SK-N-SH (cell line): Measurements from ENCODE around the gene SERPINI1. TPM values are rescaled to one million over a fixed set of nuclear protein-coding genes. Genes with fewer than 3 reads are reported as not detected.

Source experiments
- CTCF ChIA-PET: fragments of 300-600, 350-600 bp; formaldehyde crosslinking; extraction: SDS; loops from one replicate; lab custom pipeline; 2021; lab: Yijun Ruan, JAX
- POLR2A ChIA-PET: fragments of 350-600 bp; sonication (Branson Sonifier 250); formaldehyde crosslinking; extraction: SDS; loops from one replicate; lab custom pipeline; 2020; ENCODE audit warnings: antibody characterized with exemption, inconsistent platforms; lab: Yijun Ruan, JAX
- DNase-seq: peaks from one replicate; pipeline ENCODE4 v3.0.0; 2012
- H2AFZ ChIP-seq: fragments of 200-600 bp; sonication (generic); 2 replicates; pipeline ENCODE4 v1.8.1; 2016; ENCODE audit warnings: antibody characterized with exemption, mild to moderate bottlenecking, low read depth
- H3F3A ChIP-seq: fragments of 200-600 bp; sonication (generic); replicated peaks from 2 replicates; pipeline ENCODE3; 2016; ENCODE audit warnings: antibody characterized with exemption, mild to moderate bottlenecking; ENCODE audit not compliant: insufficient read depth
- H3K27ac ChIP-seq, 2 experiments: fragments of 200-500 bp in 1 of 2; fragments of 200-600 bp in 1 of 2; sonication (Bioruptor generic) in 1 of 2; sonication (generic), shearing (Covaris generic) in 1 of 2; 2 replicates each; pipeline versions ENCODE4 v1.5.1 to v1.6.1; 2014 to 2016; ENCODE audit warnings: low read depth in 2 of 2, inconsistent platforms in 1 of 2, low read length in 1 of 2, mild to moderate bottlenecking in 1 of 2, mixed read lengths in 1 of 2
- H3K27me3 ChIP-seq: fragments of 200-600 bp; sonication (generic), shearing (Covaris generic); 2 replicates; pipeline ENCODE4 v1.6.1; 2016; ENCODE audit warnings: mixed run types; ENCODE audit not compliant: insufficient read depth
- H3K36me3 ChIP-seq, 2 experiments: fragments of 200-500 bp in 1 of 2; fragments of 200-600 bp in 1 of 2; sonication (Bioruptor generic) in 1 of 2; sonication (generic) in 1 of 2; replicated peaks in 1 of 2; 2 replicates each; pipeline versions ENCODE3 to v1.5.1; 2014 to 2016; ENCODE audit warnings: low read length in 1 of 2, mild to moderate bottlenecking in 1 of 2; ENCODE audit not compliant: insufficient read depth in 2 of 2, control insufficient read depth in 1 of 2
- H3K4me1 ChIP-seq, 2 experiments: fragments of 200-500 bp in 1 of 2; fragments of 200-600 bp in 1 of 2; sonication (Bioruptor generic) in 1 of 2; sonication (generic), shearing (Covaris generic) in 1 of 2; 2 replicates each; pipeline versions ENCODE4 v1.5.1 to v1.6.1; 2014 to 2016; ENCODE audit warnings: low read depth in 1 of 2, low read length in 1 of 2, mixed run types in 1 of 2; ENCODE audit not compliant: insufficient read depth in 2 of 2, control insufficient read depth in 1 of 2
- H3K4me2 ChIP-seq: fragments of 200-600 bp; sonication (generic), shearing (Covaris generic); 2 replicates; pipeline ENCODE4 v1.6.1; 2017; ENCODE audit warnings: mixed run types
- H3K4me3 ChIP-seq, 2 experiments: fragments of 200-500 bp in 1 of 2; fragments of 200-600 bp in 1 of 2; sonication (Bioruptor generic) in 1 of 2; sonication (generic), shearing (Covaris generic) in 1 of 2; 2 replicates each; pipeline versions ENCODE4 v1.5.1 to v1.8.1; 2014 to 2016; ENCODE audit warnings: low read depth in 2 of 2, inconsistent platforms in 1 of 2, low read length in 1 of 2, mild to moderate bottlenecking in 1 of 2, mixed read lengths in 1 of 2, moderate library complexity in 1 of 2
- H3K79me2 ChIP-seq: fragments of 200-600 bp; sonication (generic); 2 replicates; pipeline ENCODE4 v1.8.1; 2017; ENCODE audit warnings: mild to moderate bottlenecking; ENCODE audit not compliant: insufficient read depth
- H3K9ac ChIP-seq: fragments of 200-600 bp; sonication (generic); 2 replicates; pipeline ENCODE4 v1.6.1; 2017; ENCODE audit warnings: mixed run types
- H3K9me2 ChIP-seq: fragments of 200-600 bp; sonication (generic); 2 replicates; pipeline ENCODE4 v1.6.1; 2017; ENCODE audit warnings: mixed run types
- H3K9me3 ChIP-seq: fragments of 200-600 bp; sonication (generic); 2 replicates; pipeline ENCODE4 v1.6.1; 2017; ENCODE audit warnings: mixed run types, mild to moderate bottlenecking, moderate library complexity
- H4K20me1 ChIP-seq: fragments of 200-600 bp; sonication (generic); 2 replicates; pipeline ENCODE4 v1.6.1; 2017; ENCODE audit warnings: mild to moderate bottlenecking, mixed run types; ENCODE audit not compliant: insufficient read depth
- ELF1 ChIP-seq: IDR thresholded peaks from 2 replicates; pipeline ENCODE4 v1.4.0; 2012
- EP300 ChIP-seq, 2 experiments: IDR thresholded peaks; 2 replicates each; pipeline versions ENCODE4 v1.4.0 to v1.6.1; 2012; ENCODE audit warnings: borderline replicate concordance in 1 of 2, low read depth in 1 of 2, low read length in 1 of 2
- EZH2phosphoT487 ChIP-seq: fragments of 200-600 bp; sonication (generic); IDR thresholded peaks from 2 replicates; pipeline ENCODE4 v1.6.1; 2017; ENCODE audit warnings: low read depth, mixed run types, mild to moderate bottlenecking, antibody characterized with exemption, moderate library complexity, borderline replicate concordance
- FOSL2 ChIP-seq: IDR thresholded peaks from 2 replicates; pipeline ENCODE4 v1.4.0; 2012; ENCODE audit warnings: low read depth, mild to moderate bottlenecking, moderate library complexity, borderline replicate concordance
- FOXJ3 ChIP-seq: sonication (generic); formaldehyde crosslinking; IDR thresholded peaks from 2 replicates; pipeline ENCODE4 v1.5.1; 2020; ENCODE audit warnings: mild to moderate bottlenecking, missing genetic modification reagents
- GABPA ChIP-seq: IDR thresholded peaks from 2 replicates; pipeline ENCODE4 v1.4.0; 2012; ENCODE audit warnings: low read depth, mild to moderate bottlenecking
- GATA2 ChIP-seq: sonication (generic); formaldehyde crosslinking; IDR thresholded peaks from 2 replicates; pipeline ENCODE4 v1.5.0; 2020; ENCODE audit warnings: mild to moderate bottlenecking, missing genetic modification reagents
- JUND ChIP-seq: IDR thresholded peaks from 2 replicates; pipeline ENCODE4 v1.4.0; 2012
- MXI1 ChIP-seq: IDR thresholded peaks from 2 replicates; pipeline ENCODE4 v1.6.1; 2012; ENCODE audit warnings: mild to moderate bottlenecking, low read depth, low read length, improper control_type of control experiment
- NRF1 ChIP-seq: IDR thresholded peaks from 2 replicates; pipeline ENCODE4 v1.6.1; 2012; ENCODE audit warnings: low read depth, mild to moderate bottlenecking, low read length
- RAD21 ChIP-seq: IDR thresholded peaks from 2 replicates; pipeline ENCODE4 v1.6.1; 2012; ENCODE audit warnings: mild to moderate bottlenecking, low read length
- RXRA ChIP-seq: IDR thresholded peaks from 2 replicates; pipeline ENCODE4 v1.4.0; 2012; ENCODE audit warnings: low read depth, mild to moderate bottlenecking, borderline replicate concordance
- SMC3 ChIP-seq: IDR thresholded peaks from 2 replicates; pipeline ENCODE4 v1.6.1; 2012; ENCODE audit warnings: low read depth, low read length, improper control_type of control experiment
- TAF1 ChIP-seq: IDR thresholded peaks from 2 replicates; pipeline ENCODE4 v1.6.1; 2012; ENCODE audit warnings: low read depth, mild to moderate bottlenecking, low read length, moderate library complexity, borderline replicate concordance
- TCF12 ChIP-seq: IDR thresholded peaks from 2 replicates; pipeline ENCODE4 v1.4.0; 2012
- TEAD4 ChIP-seq: IDR thresholded peaks from 2 replicates; pipeline ENCODE4 v1.4.0; 2012; ENCODE audit warnings: mild to moderate bottlenecking, borderline replicate concordance; ENCODE audit not compliant: insufficient read depth
- USF1 ChIP-seq: IDR thresholded peaks from 2 replicates; pipeline ENCODE4 v1.4.0; 2012; ENCODE audit warnings: low read depth, borderline replicate concordance
- USF2 ChIP-seq: fragments of 150-350 bp; IDR thresholded peaks from 2 replicates; pipeline ENCODE4 v1.6.1; 2017; ENCODE audit warnings: antibody characterized with exemption, low read length, low read depth, borderline replicate concordance
- WGBS: methylation state at CpG from one replicate; pipeline ENCODE4 v1.1.6; 2017; ENCODE audit warnings: low lambda C conversion rate; 5-methylcytosine and 5-hydroxymethylcytosine counted together
- polyA plus RNA-seq, 3 experiments: library from polyadenylated mRNA; depleted of rRNA; stranded (reverse); fragments of >200 nt; gene quantifications; 2 replicates each; pipeline ENCODE4 v1.2.3, GENCODE V29; 2012
- TF ChIP-seq, protein P1 (sequence below): IDR thresholded peaks from 2 replicates; pipeline ENCODE4 v1.6.1; 2012; ENCODE audit warnings: mild to moderate bottlenecking, low read depth, low read length, moderate library complexity
- TF ChIP-seq, protein P2 (sequence below): IDR thresholded peaks from 2 replicates; pipeline ENCODE4 v1.4.0; 2012; ENCODE audit warnings: low read depth

Gene SERPINI1
- polyA plus RNA-seq, 1 of the 3 experiments (the other 2 are of a cell fraction): 1.9 TPM

DNA sequence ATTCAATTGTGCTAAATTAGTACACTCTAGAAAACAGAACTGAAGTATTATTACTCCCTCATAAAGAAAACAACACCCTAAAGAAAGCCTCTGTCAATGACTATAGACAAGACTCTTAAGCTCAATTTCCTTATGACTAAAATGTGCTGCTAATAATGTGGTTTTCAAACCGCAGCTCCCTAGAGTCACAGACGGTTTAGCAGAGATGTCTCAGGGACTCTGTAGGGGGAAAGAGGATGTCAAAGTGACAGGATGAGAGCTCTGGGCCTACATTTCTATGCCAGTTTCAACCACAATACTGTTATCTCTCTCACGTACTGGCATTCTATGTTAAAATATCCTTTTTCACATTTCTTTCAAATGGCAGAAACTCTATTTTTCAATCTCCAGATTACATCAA is 44.2 kb upstream of the SERPINI1 start:
- H3K9me2 ChIP-seq: no peaks in the 10 kb centered on the region
- WGBS: 76% methylated on average over 3 of the region's 3 CpGs
- H3K4me2 ChIP-seq: no peak overlapping the region
- no peaks in the 10 kb centered on the region for H3K79me2 ChIP-seq
- no peak for DNase-seq
- H2AFZ ChIP-seq: no peak overlapping the region
- no peak overlapping the region for H3K9ac ChIP-seq
- peaks cover 49 to 61% of the 10 kb centered on the region in 2 experiments for H3K36me3 ChIP-seq
- H3K9me3 ChIP-seq: no peaks in the 10 kb centered on the region
- TF ChIP-seq TEAD4 (no peak), ELF1 (no peak), NRF1 (no peak), SMC3 (no peak), EP300 (IDR thresholded peaks at IDR 0.05; ENCODE audit: borderline replicate concordance in 1 of 2, low read depth in 1 of 2, low read length in 1 of 2) (no peak), RXRA (no peak)
- H3K4me3 ChIP-seq: no peak overlapping the region
- H4K20me1 ChIP-seq: no peaks in the 10 kb centered on the region
- CTCF ChIA-PET: interaction anchor here (1.0 kb wide), 1 partner anchor 311 kb away, joined by 3 read pairs; no protein-coding TSS in a partner anchor
- H3K4me1 ChIP-seq: no peaks in the 10 kb centered on the region
- H3K27ac ChIP-seq: no peak overlapping the region
- POLR2A ChIA-PET: no interaction called here
- H3F3A ChIP-seq: peaks cover 4% of the 10 kb centered on the region
- no peaks in the 10 kb centered on the region for H3K27me3 ChIP-seq

GRCh38 chr3:167694121-167694520 is 41.4 kb upstream of the SERPINI1 start:
- Histone ChIP-seq H3K9ac (no peak overlapping the region), H3K27ac (no peak overlapping the region), H3K4me1 (no peaks in the 10 kb centered on the region), H3K79me2 (peaks cover 4% of the 10 kb centered on the region; the same call in 1 of the 2 replicates), H3K4me2 (no peak overlapping the region), H3K27me3 (no peaks in the 10 kb centered on the region), H2AFZ (no peak overlapping the region), H3F3A (peaks cover 4% of the 10 kb centered on the region), H3K9me3 (no peaks in the 10 kb centered on the region), H4K20me1 (no peaks in the 10 kb centered on the region), H3K4me3 (no peak overlapping the region), H3K9me2 (no peaks in the 10 kb centered on the region), H3K36me3 (peaks cover 49 to 54% of the 10 kb centered on the region in 2 experiments)
- TF ChIP-seq GATA2 (no peak), GABPA (no peak), USF1 (no peak), EZH2phosphoT487 (no peak), TAF1 (no peak), USF2 (no peak), RAD21 (no peak), FOXJ3 (no peak), JUND (no peak), MXI1 (no peak), SMC3 (no peak), FOSL2 (no peak), TCF12 (no peak)
- TF ChIP-seq, protein P1, sequence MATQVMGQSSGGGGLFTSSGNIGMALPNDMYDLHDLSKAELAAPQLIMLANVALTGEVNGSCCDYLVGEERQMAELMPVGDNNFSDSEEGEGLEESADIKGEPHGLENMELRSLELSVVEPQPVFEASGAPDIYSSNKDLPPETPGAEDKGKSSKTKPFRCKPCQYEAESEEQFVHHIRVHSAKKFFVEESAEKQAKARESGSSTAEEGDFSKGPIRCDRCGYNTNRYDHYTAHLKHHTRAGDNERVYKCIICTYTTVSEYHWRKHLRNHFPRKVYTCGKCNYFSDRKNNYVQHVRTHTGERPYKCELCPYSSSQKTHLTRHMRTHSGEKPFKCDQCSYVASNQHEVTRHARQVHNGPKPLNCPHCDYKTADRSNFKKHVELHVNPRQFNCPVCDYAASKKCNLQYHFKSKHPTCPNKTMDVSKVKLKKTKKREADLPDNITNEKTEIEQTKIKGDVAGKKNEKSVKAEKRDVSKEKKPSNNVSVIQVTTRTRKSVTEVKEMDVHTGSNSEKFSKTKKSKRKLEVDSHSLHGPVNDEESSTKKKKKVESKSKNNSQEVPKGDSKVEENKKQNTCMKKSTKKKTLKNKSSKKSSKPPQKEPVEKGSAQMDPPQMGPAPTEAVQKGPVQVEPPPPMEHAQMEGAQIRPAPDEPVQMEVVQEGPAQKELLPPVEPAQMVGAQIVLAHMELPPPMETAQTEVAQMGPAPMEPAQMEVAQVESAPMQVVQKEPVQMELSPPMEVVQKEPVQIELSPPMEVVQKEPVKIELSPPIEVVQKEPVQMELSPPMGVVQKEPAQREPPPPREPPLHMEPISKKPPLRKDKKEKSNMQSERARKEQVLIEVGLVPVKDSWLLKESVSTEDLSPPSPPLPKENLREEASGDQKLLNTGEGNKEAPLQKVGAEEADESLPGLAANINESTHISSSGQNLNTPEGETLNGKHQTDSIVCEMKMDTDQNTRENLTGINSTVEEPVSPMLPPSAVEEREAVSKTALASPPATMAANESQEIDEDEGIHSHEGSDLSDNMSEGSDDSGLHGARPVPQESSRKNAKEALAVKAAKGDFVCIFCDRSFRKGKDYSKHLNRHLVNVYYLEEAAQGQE: no peak
- TF ChIP-seq, protein P2, sequence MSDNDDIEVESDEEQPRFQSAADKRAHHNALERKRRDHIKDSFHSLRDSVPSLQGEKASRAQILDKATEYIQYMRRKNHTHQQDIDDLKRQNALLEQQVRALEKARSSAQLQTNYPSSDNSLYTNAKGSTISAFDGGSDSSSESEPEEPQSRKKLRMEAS: no peak
- WGBS: 93% methylated on average over 2 of the region's 2 CpGs
- ChIA-PET POLR2A (interaction anchor here (1.1 kb wide), 1 partner anchor 9 kb away, joined by 4 read pairs; no protein-coding TSS in a partner anchor), CTCF (interaction anchor here (1.4 to 2.1 kb wide), 2 partner anchors 9 to 314 kb away, joined by 6 to 7 read pairs; partner anchors contain the start of gene ZBBX)
- no peak for DNase-seq
